Activated gamma-delta T cell treated with anti-CD3 and anti-CD28 coated beads, Interleukin-2, amount 50 U/mL, for 16 hours (primary cell): ENCODE measurements around the gene RGS16.
"Not testable (repeated sequence)": the region's sequence is repeated elsewhere in the genome, so short reads cannot be mapped to it uniquely, and the experiment has no call there.

Experiments used
- DNase-seq: peaks from one replicate; pipeline ENCODE4 v3.0.0-alpha.2; 2020; ENCODE audit warnings: low read depth

The RGS16 gene, protein sequence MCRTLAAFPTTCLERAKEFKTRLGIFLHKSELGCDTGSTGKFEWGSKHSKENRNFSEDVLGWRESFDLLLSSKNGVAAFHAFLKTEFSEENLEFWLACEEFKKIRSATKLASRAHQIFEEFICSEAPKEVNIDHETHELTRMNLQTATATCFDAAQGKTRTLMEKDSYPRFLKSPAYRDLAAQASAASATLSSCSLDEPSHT

DNA sequence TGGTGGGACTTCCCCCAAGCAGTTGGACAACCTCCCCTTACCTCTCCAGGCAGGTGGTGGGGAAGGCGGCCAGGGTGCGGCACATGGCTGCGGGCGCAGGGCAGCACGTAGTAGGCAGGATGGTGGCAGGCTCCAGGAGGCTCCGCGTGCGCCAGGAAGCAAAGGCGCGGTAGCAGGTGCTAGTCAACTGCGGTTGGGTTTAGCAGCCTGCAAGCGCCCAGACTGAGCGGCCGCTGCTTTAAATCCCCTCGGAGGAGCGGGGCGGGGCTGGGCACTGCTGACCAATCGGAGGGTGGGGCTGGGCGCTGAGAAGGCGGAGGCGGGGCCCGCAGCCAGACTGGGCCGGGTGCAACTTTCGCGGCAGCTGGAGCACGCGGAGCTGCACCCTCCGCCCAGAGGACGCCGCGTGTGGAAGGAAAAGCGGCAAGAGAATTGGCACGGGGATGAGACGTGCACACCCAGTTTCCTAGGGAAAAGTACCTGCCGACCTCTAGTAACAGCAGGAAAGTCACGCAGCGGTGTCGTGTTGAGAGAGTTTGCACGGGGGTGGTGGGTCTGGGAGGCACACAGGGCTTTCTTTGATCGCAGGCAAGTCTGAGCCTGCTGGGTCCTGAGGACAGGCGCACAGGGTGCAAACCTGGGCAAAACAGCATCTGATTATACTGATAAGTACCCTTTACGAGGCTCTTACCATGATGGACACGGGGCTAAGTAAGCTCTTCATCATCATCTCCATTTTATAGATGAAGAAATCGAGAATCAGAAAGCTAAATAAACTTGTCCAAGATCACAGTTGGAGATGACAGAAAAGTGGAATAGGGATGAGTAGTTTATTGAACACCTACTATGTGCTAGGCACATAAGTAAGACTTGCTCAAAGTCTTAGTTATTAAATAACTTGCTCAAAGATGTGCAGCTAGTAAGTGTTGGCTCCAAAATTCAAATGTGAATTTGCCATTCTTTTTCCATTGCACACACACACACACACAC, at the start of gene RGS16:
RGS16 (minus strand) TSS at position 215 of the 990 bp plus-strand sequence; CDS start at position 85, 130 bp downstream.
- DNase-seq = peak; percentile 88

- no peak for DNase-seq
Measured at GRCh38 chr1:182653986-182654385, 49.8 kb upstream of the RGS16 start.

DNA sequence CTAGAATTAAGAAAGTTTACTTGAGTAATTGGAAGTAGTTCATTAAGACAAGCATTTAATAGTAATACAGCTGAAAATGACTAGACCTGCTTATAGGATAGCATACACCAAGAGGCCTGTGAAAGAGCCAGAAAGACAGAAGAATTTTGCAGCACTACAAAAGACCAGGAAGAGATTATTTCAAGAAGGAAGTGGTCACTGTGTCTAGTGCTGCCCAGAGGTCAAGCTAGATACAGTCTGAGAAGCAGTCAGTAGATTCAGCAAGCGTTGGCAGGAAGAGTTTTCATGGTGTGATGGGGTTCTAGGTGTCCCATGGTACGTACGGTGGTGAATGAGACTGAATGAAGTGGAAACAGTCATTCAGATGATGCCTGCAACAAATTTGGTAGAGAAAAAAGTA, 48.7 kb upstream of the RGS16 start:
- no peak for DNase-seq

GRCh38 chr1:182651339-182651724, 47.1 kb upstream of the RGS16 start:
- DNase-seq = no peak

DNA sequence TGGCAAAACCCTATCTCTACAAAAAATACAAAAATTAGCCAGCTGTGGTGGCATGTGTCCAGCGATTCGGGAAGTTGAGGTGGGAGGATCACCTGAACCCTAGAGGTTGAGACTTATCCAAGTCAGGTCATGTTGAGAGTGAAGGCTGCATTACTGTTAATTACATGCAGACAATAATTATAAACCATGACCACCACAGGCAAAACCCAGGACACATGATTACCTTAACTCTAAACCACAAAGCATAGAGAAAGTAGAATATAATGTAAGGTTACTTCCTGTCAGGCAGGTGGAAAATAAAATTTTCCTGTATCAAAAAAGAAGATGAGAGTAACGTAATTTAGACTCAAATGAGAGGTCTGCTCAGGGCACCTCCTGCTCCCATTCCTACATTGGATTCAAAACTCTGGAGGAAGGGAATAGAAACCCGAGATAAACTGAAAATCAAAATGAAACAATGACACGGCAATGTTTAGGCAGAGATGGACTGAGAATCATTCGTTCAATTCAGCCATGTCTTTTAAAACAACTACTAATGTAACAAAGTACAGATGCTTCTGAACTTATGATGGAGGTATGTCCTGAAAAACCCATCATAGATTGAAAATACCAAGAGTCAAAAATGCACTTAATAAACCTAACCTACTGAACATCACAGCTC, 46.6 kb upstream of the RGS16 start:
- DNase-seq = no peak

- no peak for DNase-seq
Measured at GRCh38 chr1:182649041-182649440, 44.9 kb upstream of the RGS16 start.

GRCh38 chr1:182646739-182647138, 42.5 kb upstream of the RGS16 start:
- no peak for DNase-seq

- no peak for DNase-seq
Measured at GRCh38 chr1:182644886-182645285, 40.7 kb upstream of the RGS16 start.

- no peak for DNase-seq
Measured at GRCh38 chr1:182643699-182644098, 39.5 kb upstream of the RGS16 start.

DNA sequence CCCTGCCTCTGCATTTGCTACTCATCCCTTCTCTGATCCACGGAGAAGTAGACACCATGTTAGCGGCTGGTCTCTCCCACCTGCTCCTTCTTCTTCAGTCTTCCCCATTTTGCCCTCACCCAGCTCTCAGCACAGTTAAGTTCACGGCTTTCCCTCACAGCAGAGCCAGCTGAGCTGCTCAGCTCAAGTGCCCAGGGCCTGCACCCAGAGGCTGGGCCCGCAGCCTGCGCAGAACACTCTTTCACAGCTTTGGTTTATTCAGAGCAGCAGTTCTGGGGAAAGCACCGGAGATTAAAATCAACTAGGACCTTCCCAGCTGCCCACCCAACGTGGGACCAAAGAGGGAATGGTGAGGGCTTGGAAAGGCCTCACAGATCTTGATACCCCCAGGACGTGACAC, 38.3 kb upstream of the RGS16 start:
- no peak for DNase-seq

DNA sequence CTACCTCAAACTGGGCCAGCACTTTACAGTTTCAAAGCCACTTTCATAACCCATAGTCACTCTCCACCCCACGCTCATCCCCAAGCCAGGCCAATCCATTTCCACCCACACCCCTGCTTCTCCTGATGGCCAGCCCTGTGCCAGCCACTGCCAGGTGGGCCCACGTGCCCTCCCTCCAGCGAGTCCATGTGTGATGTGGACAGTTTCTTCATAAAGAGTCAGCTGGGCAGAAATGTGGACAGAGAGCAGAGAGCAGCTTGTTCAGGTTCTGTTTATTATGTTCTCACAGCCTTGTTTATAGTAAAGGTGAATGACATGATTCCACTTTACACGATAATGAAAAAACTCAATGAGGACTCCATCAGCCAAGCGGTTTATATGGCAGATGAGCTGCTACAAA, 37.4 kb upstream of the RGS16 start:
- no peak for DNase-seq

DNA sequence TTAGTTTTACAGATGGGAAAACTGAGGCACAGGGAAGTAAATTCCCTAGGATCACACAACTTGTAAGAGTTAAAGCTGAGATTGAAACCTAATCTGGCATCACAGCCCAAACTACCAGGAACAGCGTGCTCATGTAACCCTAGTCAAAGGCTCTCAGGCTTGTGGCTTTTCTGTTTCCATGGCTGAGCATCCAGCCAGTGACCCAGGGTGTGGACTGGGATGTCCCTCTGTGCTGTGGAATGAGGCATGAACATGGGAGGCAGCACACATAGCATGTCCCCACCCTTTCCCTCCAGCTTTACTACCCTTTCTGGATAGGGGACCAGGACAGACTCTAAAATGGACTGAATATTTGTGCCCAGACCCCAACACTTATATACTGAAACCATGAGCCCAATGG, 35.1 kb upstream of the RGS16 start:
- no peak for DNase-seq

- no peak for DNase-seq
Measured at GRCh38 chr1:182637769-182638168, 33.6 kb upstream of the RGS16 start.

DNA sequence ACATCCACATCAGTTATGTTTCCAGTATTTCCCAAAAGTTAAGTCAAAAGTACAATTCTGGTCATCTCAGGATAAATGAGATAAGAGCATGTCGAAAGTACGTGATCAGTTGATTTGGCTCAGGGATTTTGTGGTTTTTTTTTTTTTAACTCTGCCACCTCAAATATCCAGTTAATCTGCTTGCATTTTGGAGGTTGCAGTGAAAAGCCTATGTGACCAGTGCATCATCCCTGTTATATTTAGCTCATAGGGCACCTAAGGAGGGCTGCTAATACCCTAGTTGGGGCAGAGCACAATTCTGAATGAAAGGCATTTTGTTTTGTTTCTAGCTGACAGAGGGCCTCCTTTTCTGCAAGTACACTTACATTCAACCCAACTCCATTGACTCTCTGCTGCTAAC, 31.7 kb upstream of the RGS16 start:
- no peak for DNase-seq

GRCh38 chr1:182634306-182635072, 30.3 kb upstream of the RGS16 start:
- DNase-seq = no peak

DNA sequence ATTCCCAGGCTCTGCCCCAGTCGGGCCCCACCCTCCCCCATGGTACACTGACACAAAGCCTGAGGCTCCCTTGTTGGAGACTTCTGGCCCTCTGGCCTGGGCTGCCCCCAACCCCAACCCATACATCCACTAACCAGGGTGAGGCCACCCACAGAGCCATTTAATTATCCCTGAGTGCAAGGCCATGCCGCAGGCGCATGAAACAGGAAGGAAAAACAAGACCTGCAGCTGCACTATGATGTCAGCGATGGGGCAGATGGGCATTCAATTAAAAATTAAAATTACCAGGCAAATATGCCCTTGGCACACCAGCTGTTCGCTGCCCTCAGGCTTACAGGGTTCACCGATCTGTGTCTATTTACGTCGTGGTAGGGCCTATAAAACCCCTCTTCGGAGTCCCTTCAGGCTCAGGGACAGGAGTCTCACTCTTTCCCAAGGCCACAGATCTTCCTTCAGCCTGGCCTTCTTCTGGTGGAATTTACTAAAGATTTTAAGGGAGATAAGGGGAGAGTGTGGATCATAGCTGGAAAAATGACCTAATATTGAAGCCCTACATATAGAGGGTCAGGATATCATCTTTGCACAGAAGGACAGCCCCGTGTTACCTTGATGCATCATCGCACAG, 29.6 kb upstream of the RGS16 start:
- DNase-seq = no peak

- no peak for DNase-seq
Measured at GRCh38 chr1:182633031-182633430, 28.8 kb upstream of the RGS16 start.

DNA sequence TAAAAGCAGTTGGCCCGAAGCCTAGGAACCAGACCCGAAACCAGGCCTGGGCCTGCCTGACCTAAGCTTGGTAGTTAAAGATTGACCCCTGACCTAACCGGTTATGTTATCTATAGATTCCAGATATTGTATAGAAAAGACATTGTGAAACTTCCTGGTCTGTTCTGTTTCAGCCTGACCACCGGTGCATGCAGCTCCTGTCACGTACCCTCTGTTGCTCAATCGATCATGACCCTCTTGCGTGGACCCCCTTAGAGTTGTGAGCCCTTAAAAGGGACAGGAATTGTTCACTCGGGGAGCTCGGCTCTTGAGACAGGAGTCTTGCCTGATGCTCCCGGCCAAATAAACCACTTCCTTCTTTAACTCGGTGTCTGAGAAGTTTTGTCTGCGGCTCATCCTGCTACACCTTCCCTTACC, 28.3 kb upstream of the RGS16 start:
- DNase-seq = not testable (repeated sequence)

DNA sequence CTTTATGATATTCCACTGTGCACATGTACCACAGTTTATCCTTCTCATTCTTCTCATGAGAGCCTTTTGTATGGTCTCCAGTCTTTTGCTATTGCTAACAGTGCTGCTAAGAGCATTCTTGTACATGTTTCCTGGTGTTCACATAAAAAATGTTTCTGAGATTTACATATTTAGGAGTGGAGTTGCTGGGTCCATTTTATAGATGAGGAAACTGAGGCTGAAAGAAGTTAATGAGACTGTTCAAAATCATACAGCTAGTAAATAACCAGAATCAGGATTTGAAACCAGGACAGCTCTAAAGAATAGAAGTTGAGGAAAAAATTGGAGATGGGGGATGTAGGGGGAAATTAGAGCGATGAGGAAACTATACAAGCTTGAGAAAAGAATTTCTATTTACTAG, 27.8 kb upstream of the RGS16 start:
- no peak for DNase-seq

GRCh38 chr1:182631053-182631677, 27.0 kb upstream of the RGS16 start:
- DNase-seq = no peak

GRCh38 chr1:182630586-182630985, 26.4 kb upstream of the RGS16 start:
- no peak for DNase-seq
